Testis (tissue), 3 donors: ENCODE results near the gene POGLUT3. TPM values are rescaled to one million over a fixed set of nuclear protein-coding genes. Genes with fewer than 3 reads are reported as not detected.

Experiments
- DNase-seq: peaks from one replicate; pipeline ENCODE4 v3.0.0-alpha.2; 2019
- H3K27ac ChIP-seq, 2 donors: fragments of 200-600 bp; sonication (generic); one replicate each; pipeline ENCODE4 v1.5.1; 2019
- H3K27me3 ChIP-seq: fragments of 200-600 bp; sonication (generic); one replicate; pipeline ENCODE4 v1.5.1; 2019
- H3K36me3 ChIP-seq: fragments of 200-600 bp; sonication (generic); one replicate; pipeline ENCODE4 v1.5.1; 2017; ENCODE audit warnings: low read depth; ENCODE audit errors: missing control alignments
- H3K4me1 ChIP-seq: fragments of 200-600 bp; sonication (generic); one replicate; pipeline ENCODE4 v1.5.1; 2019
- H3K4me3 ChIP-seq, 2 donors: fragments of 200-600 bp; sonication (generic); one replicate each; pipeline ENCODE4 v1.5.1; 2017 to 2019
- H3K9me3 ChIP-seq: fragments of 200-600 bp; sonication (generic); one replicate; pipeline ENCODE4 v1.5.1; 2017
- POLR2A ChIP-seq: fragments of 450-650 bp; IDR thresholded peaks from one replicate; pipeline ENCODE4 v1.6.1; 2017; ENCODE audit warnings: antibody characterized with exemption, mild to moderate bottlenecking, moderate library complexity
- WGBS, 2 donors: methylation state at CpG; one replicate each; pipeline ENCODE4 v1.1.5; 2018; 5-methylcytosine and 5-hydroxymethylcytosine counted together
- intact Hi-C: fragments of 100-400 bp; cut with DNase I; formaldehyde crosslinking; loops from one replicate; pipeline ENCODE4 v1.15.1; 2023; ENCODE audit warnings: low total_unique reads
- polyA plus RNA-seq: library from polyadenylated mRNA; stranded (reverse); fragments of 350-450 nt; fragmentation: Illumina TruSeq; extraction: RNeasy Lipid Tissue Mini Kit (QIAGEN cat#74804); gene quantifications from one replicate; pipeline ENCODE4 v1.2.3, GENCODE V29; 2014; ENCODE audit warnings: low read depth, low replicate concordance; ENCODE audit not compliant: insufficient read depth
- total RNA-seq, 2 donors: library from RNA; depleted of rRNA; stranded (reverse); fragments of >200 nt; gene quantifications; one replicate each; pipeline ENCODE4 v1.2.3, GENCODE V29; 2016
- TF ChIP-seq, protein P1 (sequence below), 3 experiments: fragments of 450-650 bp in 2 of 3; fragments of 200-600 bp in 1 of 3; sonication (generic) in 1 of 3; IDR thresholded peaks; one replicate each; pipeline ENCODE4 v1.5.1; 2016 to 2019; ENCODE audit warnings: antibody characterized with exemption in 3 of 3, mild to moderate bottlenecking in 2 of 3, moderate library complexity in 1 of 3

POGLUT3 gene
- total and polyA plus RNA-seq, 3 donors from 2014 or later: 6.5 to 10.7 (median 10.5) TPM

DNA sequence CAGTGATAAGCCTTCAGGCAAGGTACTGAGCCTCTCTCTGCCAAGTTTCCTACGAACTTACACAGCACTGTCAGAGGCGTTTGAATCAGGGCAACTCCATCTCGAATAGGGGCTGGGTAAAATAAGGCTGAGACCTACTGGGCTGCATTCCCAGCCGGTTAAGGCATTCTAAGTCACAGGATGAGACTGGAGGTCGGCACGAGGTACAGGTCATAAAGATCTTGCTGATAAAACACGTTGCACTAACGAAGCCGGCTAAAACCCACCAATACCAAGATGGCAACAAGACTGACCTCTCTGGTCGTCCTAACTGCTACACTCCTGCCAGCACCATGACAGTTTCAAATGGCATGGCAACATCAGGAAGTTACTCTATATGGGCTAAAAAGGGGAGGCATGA is 20.4 kb upstream of the POGLUT3 start:
- 60 to 66% methylated on average over 10 of the region's 10 CpGs for WGBS, 2 donors
- Histone ChIP-seq H3K27ac (no peak overlapping the region), H3K36me3 (no peaks in the 10 kb centered on the region), H3K27me3 (no peaks in the 10 kb centered on the region), H3K4me3 (no peak overlapping the region), H3K9me3 (no peaks in the 10 kb centered on the region), H3K4me1 (no peaks in the 10 kb centered on the region)
- TF ChIP-seq, protein P1, sequence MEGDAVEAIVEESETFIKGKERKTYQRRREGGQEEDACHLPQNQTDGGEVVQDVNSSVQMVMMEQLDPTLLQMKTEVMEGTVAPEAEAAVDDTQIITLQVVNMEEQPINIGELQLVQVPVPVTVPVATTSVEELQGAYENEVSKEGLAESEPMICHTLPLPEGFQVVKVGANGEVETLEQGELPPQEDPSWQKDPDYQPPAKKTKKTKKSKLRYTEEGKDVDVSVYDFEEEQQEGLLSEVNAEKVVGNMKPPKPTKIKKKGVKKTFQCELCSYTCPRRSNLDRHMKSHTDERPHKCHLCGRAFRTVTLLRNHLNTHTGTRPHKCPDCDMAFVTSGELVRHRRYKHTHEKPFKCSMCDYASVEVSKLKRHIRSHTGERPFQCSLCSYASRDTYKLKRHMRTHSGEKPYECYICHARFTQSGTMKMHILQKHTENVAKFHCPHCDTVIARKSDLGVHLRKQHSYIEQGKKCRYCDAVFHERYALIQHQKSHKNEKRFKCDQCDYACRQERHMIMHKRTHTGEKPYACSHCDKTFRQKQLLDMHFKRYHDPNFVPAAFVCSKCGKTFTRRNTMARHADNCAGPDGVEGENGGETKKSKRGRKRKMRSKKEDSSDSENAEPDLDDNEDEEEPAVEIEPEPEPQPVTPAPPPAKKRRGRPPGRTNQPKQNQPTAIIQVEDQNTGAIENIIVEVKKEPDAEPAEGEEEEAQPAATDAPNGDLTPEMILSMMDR (IDR thresholded peaks at IDR 0.05): no peak
- TF ChIP-seq POLR2A: no peak
- intact Hi-C loops: no loop called here
- DNase-seq: no peak

DNA sequence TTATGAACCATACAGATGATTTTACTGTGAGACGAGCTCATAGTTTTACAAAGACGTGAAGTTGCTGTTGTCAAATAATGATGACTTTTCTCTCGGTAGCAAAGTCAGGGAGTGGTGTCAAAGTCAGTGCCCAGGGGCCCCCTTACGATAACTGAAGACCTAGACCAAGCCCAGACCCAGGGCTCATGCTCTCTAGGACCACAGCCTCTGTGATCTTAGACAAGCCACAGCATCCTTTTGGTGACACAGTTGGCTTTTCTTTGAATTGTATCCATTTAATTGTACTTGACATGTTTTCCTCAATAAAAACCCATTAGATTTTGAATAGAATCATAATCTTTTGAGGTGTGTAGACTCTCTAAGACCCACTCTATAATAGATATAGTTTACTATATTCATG is 17.9 kb upstream of the POGLUT3 start:
- no peaks in the 10 kb centered on the region for H3K9me3 ChIP-seq
- H3K36me3 ChIP-seq: no peaks in the 10 kb centered on the region
- no peaks in the 10 kb centered on the region for H3K4me1 ChIP-seq
- peak overlapping the region in 1 of 2 donors; percentile 23 for H3K4me3 ChIP-seq
- no peak for DNase-seq
- intact Hi-C loops: no loop called here
- WGBS, 2 donors: 70 to 88% methylated on average over 4 of the region's 4 CpGs
- no peaks in the 10 kb centered on the region for H3K27me3 ChIP-seq
- TF ChIP-seq, protein P1 (IDR thresholded peaks at IDR 0.05): no peak
- no peak for TF ChIP-seq POLR2A
- no peak overlapping the region for H3K27ac ChIP-seq

DNA sequence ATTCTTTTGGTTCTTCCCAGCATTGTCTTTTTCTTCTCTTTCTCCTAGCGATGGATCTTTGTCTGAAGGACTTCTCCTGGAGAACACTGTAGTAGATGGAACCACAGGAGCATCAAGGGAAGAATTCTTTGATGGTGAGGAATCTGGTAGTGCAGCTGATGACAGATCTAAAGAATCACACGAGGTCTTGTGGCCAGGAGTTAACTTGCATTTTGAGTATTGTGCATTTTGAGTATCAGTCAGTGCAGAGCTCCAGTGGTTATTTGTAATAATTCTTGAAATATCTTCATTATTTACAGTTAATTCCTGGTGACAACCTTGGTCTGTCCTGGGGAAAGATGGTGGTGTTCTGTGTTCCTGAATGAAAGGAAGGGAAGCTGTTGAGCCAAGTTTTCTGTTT is 14.5 kb upstream of the POGLUT3 start:
- Histone ChIP-seq H3K4me1 (peaks cover 3% of the 10 kb centered on the region), H3K9me3 (no peaks in the 10 kb centered on the region), H3K27ac (no peak overlapping the region), H3K4me3 (no peak overlapping the region), H3K36me3 (no peaks in the 10 kb centered on the region), H3K27me3 (no peaks in the 10 kb centered on the region)
- 92 to 94% methylated on average over 2 of the region's 2 CpGs for WGBS, 2 donors
- TF ChIP-seq, protein P1 (IDR thresholded peaks at IDR 0.05): no peak
- TF ChIP-seq POLR2A: no peak
- intact Hi-C loops: no loop called here
- DNase-seq: no peak

- no peak for DNase-seq
- no peak overlapping the region for H3K27ac ChIP-seq
- no peak overlapping the region for H3K4me3 ChIP-seq
- intact Hi-C loops: no loop called here
- no peaks in the 10 kb centered on the region for H3K27me3 ChIP-seq
- no peaks in the 10 kb centered on the region for H3K9me3 ChIP-seq
- no peak for TF ChIP-seq POLR2A
- TF ChIP-seq, protein P1 (IDR thresholded peaks at IDR 0.05): no peak
- H3K4me1 ChIP-seq: peaks cover 3% of the 10 kb centered on the region
- 85 to 93% methylated on average over 2 of the region's 2 CpGs for WGBS, 2 donors
- H3K36me3 ChIP-seq: no peaks in the 10 kb centered on the region
Observed at GRCh38 chr11:108511851-108512474, 13.8 kb upstream of the POGLUT3 start.
